ENCODE results near the gene SCT.

Gene SCT

GRCh38 chr11:643849-644738 is 17.1 kb upstream of the SCT start:
- no peak for DNase-seq

DNA sequence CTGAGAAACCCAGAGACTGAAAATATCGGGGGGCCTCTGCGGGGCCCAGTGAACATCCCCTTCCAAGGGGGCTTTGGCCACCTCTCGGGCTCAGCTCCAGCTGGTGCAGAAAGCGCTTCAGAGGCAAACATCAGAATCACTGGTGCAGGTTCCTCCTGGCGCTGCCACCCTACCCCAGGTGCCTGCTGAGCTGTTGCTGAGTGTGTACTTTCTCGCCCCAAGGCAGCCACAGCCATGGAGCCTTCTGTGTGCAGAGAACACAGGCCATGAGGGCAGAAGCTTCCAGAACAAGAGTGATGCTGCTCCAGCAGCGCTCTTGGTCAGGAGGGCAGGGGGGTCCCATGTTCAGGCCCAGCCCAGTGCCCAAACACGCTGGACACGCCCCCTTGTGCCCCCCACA is 16.4 kb upstream of the SCT start:
- no peak for DNase-seq

GRCh38 chr11:641806-642370 is 14.9 kb upstream of the SCT start:
- no peak for DNase-seq

- DNase-seq, result no peak
Measured at GRCh38 chr11:640021-640706, 13.2 kb upstream of the SCT start.

GRCh38 chr11:639332-639955 is 12.5 kb upstream of the SCT start:
- no peak for DNase-seq

DNA sequence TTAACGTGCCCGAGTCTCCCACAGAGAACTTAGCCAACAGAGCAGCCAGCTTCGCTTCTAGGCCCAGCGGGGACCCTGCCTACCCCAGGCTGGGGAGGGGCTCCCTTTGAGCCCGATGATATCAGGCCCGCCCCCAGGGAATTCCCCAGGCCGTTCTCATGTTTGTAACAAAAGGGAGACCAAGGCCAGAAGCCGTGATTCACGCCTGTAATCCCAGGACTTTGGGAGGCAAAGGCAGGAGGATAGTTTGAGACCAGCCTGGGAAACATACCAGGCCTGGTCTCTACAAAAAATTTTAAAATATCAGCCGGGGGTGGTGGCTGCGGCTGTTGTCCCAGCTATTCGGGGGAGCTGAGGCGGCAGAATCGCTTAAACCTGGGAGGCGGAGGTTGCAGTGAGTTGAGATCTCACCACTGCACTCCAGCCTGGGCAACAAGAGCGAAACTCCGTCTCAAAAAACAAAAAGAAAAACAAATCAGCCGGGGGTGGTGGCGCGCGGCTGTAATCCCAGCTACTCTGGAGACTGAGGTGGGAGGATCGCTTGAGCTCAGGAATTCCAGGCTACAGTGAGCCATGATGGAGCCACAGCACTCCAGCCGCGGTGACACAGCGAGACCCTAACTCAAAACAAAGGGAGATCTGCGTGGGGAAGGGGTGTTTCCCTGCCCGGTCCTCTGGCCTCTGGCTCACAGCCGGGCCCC is 11.8 kb upstream of the SCT start:
- no peak for DNase-seq

GRCh38 chr11:637593-638521 is 10.9 kb upstream of the SCT start:
- no peak for DNase-seq

GRCh38 chr11:637333-637592 is 10.3 kb upstream of the SCT start:
- no peak for DNase-seq

- DNase-seq, result no peak
Measured at GRCh38 chr11:636511-637332, 9.7 kb upstream of the SCT start, which contains the start of gene DRD4. DRD4 (plus strand) TSS chr11:637269; CDS start chr11:637305, 36 bp downstream.

- no peak for DNase-seq
Measured at GRCh38 chr11:635945-636510, 9.0 kb upstream of the SCT start.

GRCh38 chr11:630871-631270 is 3.9 kb upstream of the SCT start:
- DNase-seq, result no peak

DNA sequence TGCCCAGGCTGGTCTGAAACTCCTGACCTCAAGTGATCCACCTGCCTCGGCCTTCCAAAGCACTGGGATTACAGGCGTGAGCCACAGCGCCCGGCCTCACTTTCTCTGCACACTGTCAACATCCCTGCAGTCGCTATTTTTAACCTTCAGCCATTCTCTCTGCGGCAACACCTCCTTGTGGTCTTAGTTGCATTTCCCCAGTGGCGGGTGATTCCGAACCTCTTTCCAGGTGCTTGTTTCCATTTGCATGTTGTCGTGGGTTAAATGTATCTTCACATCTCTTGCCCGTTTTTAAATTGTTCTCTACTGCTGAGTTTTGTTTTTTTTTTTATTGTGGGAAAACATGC is 2.2 kb upstream of the SCT start:
- peak; percentile 9 for DNase-seq

GRCh38 chr11:628056-628455 is 1.1 kb upstream of the SCT start:
- DNase-seq, result no peak

GRCh38 chr11:627308-627576 is 261 bp upstream of the SCT start:
- DNase-seq, result no peak

- DNase-seq, result no peak
Measured at GRCh38 chr11:625636-626268, 1.2 kb downstream of the SCT start.

DNA sequence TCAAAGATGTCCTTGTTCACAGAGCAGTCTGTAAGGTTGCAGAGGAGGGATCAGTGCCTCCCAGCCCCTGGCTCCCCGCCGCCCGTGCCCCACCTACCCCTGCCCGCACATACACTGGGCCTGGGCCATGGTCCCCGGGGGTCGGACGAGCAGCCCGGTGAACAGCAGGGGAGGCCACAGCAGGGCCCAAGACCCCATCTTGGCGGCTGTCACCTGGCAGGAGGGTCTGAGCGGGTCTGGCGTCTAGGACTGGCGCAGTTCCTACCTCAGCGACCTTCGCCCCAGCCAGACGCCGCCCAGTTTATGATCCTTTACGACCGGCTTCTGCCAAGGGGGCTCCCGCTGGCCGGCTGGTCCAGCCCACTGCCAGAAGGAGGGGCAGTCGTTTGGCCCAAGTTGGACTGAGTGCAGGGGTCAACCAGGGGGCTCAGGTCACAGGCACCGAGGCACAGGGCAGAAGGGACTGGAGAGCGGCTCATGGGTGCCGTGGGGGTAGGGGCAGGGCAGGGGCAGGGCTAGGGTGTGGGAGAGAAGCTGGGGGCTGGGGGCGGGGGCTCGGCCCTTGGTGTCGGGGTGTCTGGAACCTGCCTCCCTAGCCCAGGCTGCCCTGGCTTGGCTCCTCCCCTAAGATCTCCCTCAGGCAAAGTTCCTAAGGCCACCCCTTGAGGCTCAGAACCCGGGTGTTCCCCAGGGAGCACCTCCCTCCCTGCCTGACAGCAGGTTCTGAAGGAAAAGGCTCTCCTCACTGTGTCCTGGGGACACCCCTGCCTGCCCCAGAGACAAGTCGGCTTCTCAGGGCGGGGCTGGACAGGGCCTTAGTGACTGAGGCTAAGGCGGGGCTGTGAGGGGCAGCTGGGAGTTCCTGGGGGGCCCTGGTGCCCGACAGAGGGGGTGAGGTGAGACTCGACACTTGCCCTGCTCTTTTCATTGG is 2.0 kb downstream of the SCT start, which contains the start of gene CDHR5:
CDHR5 (minus strand) TSS at position 251 of the 931 bp plus-strand sequence; CDS start at position 198, 53 bp downstream.
- no peak for DNase-seq

DNA sequence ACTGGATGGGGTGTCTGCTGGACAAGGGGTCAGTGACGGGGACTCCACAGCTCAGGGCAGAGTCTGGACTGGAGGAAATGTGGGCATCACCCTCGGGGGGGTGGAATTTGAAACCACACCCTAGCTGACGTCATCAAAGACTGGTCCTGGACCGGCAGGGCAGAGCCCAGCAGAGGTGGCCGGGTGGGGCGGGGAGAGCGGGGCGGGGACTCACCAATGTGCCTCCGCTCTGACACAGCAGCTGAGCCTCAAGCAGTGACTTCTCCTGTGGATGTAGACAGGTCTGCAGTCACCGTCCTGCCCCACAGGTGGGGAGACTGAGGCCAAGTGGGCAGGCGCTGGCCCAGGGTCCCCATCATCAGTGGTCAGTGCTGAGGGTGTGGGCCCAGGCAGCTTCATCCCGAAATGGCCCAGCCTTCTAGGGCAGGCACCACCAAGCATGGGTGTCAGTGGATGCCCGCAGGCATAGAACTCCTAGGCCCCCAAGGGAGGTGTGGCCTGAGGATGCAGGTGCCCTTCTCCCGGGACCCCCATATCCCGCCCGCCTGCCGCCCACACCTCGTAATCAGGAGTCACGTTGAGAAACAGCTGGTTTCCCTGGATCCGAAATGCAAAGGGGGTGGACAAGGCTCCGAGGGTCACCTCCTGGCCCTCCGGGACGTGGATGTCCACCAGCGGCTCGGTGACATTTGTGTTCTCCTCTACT is 2.8 kb downstream of the SCT start:
- DNase-seq, result no peak

GRCh38 chr11:623349-623869 is 3.6 kb downstream of the SCT start:
- no peak for DNase-seq

All from stimulated activated CD4-positive, alpha-beta T cell treated with anti-CD3 and anti-CD28 coated beads, Interleukin-4, amount 100 ng/mL, for 24 hours (primary cell).